Ramos (cell line): ENCODE data around the gene L3MBTL3.
"Not testable (repeated sequence)": the region's sequence is repeated elsewhere in the genome, so short reads cannot be mapped to it uniquely, and the experiment has no call there.

ENCODE experiments used
- in situ Hi-C: fragments of 300-500 bp; cut with MboI; formaldehyde crosslinking; loops from one replicate; pipeline ENCODE4 v1.14.3; 2022; ENCODE audit warnings: low sequenced_read_pairs; ENCODE audit not compliant: unreplicated experiment

L3MBTL3 gene

DNA sequence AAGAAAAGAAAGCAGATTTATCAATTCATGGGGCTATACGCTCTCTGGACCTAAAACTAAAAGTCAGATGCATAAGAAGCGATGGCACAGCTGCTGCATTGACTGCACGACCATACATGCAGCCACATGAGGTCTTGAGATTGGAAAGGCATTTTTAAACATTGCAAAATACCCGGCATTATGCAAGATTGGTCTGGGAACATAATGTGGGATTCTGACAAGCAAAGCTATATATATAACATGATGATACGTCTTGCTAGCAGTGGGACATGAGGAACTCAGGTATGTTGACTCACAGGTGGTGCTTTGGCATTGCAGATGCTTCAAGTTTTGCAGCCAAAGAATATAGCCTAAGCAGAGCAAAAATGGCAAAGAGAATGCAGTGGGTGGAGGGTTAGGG lies 149.3 kb downstream of the L3MBTL3 start:
- in situ Hi-C loops = no loop called here

DNA sequence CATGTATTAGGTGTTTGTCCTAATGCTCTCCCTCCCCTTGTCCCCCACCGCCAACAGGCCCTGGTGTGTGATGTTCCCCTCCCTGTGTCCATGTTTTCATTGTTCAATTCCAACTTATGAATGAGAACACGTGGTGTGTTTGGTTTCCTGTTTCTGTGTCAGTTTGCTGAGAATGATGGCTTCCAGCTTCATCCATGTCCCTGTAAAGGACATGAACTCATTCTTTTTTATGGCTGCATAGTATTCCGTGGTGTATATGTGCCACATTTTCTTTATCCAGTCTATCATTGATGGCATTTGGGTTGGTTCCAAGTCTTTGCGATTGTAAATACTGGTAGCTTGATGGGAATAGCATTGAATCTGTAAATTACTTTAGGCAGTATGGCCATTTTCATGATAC lies 151.8 kb downstream of the L3MBTL3 start:
- in situ Hi-C loops = not testable (repeated sequence)

DNA sequence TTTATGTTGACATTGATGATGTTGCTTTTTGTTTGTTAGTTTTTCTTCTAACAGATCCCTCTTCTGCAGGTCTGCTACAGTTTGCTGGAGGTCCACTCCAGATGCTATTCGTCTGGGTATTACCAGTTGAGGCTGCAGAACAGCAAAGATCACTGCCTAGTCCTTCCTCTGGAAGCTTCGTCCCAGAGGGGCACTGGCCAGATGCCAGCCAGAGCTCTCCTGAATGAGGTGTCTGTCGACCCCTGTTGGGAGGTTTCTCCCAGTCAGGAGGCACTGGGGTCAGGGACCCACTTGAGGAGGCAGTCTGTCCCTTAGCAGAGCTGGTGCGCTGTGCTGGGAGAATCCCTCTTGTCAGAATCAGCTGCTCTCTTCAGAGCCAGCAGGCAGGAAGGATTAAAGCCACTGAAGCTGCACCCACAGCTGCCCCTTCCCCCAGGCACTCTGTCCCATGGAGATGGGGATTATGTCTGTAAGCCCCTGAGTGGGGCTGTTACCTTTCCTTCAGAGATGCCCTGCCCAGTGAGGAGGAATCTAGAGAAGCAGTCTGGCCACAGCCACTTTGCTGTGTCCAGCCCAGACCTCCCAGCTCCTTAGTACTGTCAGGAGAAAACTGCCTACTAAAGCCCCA lies 155.1 kb downstream of the L3MBTL3 start:
- in situ Hi-C loops = not testable (repeated sequence)

DNA sequence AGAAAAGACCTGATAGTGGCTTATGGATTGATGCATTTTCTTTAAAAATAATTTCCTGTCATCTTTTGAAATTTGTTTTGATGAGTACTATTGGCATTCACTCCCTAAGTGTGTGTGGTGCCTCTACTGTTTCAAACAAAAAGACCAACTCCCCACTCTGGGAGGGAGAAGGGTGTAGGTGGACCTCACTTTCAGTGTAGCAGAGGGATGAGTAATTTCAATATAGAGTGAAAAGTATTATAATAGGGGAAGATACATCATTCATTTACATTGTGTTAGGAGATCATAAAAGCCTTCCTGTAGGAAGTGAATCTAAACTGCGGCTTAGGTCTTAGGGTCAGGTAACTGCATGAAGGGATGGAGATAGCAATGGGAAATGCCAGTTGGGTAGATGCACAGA lies 158.0 kb downstream of the L3MBTL3 start:
- in situ Hi-C loops = no loop called here

DNA sequence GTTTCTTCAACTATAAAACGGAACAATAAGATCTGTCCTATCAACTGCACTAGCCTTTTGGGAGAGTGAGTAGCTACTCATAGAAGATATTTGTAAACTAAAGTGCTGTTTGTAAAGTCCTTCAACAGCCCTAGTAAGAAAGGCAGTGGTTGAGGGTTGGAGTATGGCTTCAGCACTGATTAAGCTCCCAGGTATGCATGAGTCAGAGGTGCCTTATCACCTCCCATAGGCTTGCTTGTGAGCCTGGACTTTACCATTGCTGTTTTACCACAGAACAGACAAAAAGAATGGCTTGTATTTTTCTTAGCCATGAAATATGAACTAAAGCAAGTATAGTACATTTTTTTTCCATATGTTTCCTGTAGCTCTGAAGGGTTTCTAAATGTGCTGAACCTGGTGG lies 160.3 kb downstream of the L3MBTL3 start:
- in situ Hi-C loops = no loop called here

DNA sequence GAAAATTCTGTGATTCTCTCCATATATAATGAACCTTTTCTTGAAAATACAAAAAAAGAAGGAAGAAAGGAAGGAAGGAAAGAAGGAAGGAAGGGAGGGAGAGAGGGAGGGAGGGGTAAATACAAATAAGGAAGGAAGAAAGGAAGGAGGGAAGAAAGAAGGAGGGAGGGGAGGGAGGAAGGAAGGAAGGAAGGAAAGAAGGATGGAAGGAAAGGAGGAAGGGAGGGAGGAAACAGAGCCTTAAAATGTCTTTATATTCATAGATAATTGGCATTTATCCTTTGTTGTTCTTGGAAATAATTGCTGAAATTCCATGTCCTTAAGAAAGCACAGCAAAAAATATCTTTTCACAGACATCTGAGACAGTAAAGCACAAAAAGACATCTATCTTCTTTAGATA lies 164.1 kb downstream of the L3MBTL3 start:
- in situ Hi-C loops = no loop called here

DNA sequence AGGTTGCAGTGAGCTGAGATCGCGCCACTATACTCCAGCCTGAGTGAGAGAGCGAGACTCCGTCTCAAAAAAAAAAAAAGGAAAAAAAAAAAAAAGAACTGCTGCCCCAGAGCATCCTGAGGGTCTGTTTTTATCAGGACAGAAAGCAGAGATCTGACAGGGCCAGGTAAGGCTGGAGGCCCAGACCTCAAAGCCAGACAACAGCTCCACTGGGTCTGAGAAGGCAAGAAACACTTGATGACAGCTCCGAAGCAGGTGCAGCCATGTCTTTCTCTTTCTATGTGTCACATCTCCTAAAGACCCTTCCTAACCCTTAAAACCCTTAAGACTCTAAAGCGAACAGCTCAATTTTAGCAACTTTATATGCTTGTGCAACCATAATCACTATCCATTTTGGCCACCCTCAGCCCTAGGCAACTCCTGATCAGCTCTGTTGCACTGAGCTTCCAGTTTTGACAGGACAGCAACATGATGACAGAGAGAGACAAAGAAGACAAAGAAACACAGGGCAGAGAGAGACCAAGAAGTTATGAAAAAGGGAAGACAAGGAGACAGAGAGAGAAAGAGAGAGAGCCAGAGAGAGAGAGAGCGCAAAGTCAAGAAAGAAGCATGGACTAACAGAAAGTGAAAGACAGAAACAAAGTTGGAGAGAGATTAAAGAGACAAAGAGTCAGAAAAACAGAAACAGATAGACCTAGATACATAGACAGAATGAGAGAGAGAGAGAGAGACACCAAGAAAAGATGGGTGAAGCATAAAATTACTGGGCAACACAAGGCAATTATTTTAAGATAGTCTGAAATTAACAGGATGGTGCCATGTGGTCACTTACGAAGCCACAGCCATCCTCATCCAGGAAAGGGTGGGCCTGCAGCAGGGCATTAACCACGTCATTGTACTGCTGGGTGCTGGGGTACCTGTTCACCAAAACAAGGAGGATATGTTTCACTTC lies 165.2 kb downstream of the L3MBTL3 start:
- in situ Hi-C loops = no loop called here

DNA sequence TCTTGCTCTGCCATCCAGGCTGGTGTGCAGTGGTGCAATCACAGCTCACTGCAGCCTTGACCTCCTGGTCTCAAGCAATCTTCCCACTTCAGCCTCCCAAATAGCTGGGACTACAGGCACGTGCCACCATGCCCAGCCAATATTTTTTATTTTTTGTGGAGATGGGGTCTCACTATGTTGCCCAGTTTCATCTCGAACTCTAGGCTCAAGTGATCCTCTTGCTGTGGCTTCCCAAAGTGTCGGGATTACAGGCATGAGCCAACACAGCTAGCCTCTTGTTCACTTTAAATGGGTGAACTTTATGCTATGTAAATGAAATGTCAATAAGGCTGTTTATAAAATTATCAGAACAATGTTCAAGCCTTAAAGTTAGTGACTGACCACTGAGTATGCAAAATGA lies 167.3 kb downstream of the L3MBTL3 start:
- in situ Hi-C loops = no loop called here

DNA sequence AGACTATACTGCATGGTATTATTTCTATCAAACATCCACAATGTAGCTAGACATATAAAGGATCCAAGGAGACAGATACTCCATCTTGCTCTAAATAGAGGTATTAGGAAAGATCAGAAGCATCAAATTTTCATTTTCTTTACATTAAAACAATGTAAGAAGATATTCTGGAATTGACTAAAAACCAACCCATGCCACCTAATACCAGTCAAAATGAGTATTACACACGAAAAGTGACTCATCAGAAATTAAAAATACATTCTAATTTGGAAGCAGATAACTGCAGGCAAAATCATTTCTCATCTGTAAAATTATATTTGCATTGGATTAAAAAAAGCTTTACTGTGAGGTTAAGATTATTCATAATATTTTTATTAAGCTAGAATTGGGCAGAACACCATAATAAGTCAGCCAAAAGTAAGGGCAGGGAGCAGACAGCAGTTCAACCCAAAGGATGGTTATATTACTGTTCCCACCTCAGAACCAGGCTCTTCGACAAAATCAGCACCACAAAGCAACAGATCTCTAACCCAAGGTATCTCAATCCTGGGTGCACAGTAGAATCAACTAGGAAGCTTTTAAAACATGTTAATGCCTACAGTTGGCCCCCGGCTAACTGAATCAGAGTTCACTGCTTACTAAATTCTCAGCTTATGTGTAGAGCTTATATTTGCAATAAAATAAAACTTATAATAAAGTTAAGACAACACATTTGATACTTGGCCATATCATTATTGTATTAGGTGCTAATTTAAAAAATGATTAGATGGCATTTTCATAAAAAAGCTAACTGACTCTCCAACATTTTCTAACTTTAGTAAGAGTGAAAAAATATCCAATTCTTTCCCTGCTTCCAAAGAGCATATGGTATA lies 169.2 kb downstream of the L3MBTL3 start:
- in situ Hi-C loops = no loop called here

DNA sequence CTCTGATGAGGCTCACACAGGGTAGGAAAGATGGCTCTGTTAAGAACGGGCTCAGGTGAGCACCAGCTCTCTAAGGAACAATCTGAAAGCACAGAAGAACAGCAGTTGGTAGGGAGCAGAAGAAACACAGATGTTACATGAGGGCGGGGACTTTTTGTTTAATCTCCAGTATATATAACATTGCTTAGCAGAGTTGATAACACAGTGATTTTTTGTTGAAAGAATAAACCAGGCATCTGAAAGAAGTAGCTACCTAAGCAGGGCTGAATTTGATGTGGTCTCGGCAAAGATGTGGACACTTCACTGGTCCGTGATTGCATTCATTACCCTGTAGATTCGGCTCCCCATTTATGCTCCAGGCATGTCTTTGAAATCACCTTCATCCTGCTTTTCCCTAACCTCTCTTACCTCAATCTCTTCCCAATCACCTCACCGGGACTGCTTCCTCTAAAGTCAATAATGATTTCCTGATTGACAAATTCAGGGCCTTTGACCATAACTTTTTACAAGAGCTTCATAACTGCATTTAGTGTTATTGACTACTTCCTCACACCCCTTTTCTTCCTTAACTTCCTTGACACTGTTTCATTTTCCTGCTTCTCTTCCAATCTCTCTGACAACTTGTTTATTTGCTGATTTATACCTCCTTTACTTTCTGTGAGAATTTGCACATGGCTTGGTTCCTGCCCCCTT lies 170.0 kb downstream of the L3MBTL3 start:
- in situ Hi-C loops = no loop called here

DNA sequence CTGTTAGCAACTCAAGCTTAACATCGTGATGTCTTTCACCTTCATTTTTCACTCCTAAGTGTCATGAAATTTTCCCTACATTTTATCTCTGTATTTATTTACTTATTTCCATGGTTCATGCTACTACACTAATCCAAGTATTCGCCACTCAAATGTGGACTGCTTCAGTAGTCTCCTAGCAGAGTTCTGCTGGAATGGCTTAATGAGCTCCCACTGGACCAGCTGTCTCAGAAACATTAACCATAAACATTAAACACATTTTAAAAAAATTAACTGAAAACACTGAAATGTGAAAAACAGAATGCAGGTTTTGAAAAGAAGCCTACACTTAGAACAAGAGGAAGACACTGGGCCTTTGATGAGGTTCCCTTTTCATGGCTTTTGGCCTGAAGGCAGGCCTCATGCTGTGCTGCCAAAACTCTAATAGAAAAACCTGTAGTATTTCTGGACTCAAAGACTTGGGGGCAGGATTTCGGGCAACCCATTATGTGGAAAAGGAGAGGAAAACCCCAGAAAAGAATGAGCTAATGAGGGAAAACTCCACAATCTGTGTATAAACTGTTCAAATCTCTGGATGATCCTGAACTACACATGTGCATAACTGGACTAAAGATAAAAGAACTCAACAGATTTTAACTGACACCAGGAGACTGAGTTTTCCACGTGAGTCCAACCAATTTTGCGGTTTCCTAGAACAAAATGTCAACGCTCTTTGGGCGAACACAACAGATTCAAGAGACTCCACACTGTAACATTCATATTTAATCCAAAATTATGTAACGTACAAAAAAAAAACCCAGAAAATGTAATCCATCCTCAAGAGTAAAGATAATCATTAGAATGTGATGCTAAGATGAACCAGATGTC lies 171.4 kb downstream of the L3MBTL3 start:
- in situ Hi-C loops = no loop called here
